ENCODE data around the gene LRMDA.

Gene LRMDA

DNA sequence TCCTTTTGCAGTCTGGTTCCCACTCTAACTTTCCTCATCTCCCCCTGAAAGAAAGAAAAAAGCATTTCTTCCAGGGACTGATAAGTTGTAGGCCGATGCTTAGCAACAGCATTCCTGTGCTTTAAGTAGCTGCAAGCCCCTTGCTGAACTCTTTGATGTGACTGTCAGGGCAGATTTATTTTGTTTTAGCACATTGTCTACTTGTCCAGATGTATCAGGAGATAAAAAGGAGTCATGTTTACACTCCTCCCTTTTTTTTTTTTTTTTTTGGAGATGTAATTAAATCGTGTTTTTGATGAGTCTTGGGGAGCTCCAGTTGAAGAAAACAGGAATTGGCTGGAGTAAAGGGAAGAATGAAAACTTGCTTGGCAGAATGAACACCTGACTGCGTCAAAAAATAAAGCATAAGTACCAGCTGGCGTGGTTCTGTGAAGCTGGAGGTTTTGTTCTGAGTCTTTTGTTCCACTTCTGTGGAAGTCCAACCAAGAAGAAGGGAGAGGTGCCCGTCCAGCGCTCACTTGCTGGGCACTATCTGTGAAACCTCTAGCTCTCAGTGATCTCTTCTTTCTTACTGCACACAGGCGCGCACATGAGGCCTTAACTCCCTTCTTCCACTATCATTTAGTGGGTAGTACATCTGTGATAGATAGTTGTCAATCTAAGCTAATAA, 871.7 kb downstream of the LRMDA start:
- DNase-seq, result no peak

GRCh38 chr10:76303682-76304316, 872.4 kb downstream of the LRMDA start:
- DNase-seq, result peak in 2 of 6 experiments; percentile 14 to 24

GRCh38 chr10:76305930-76306615, 874.6 kb downstream of the LRMDA start:
- no peak for DNase-seq

DNA sequence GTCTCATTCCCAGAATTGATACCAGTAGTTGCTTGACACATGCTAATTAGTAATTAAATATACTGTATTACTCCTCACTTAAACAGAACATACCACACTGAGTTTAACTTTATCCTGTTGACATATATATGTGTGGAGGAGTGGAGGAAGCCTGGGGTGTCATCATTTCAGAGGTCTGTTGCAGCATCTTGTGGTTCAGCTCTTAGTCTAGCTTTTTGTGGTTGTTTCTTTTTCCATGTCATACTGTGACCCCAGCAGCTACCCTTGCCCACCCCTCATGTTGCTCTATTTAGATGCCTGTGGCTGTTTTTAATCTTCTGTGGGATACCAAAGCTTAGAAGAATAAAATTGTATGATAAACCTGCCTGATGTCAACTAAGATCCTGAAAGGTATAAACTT, 875.4 kb downstream of the LRMDA start:
- DNase-seq, result no peak

- no peak for DNase-seq
Observed at GRCh38 chr10:76309070-76309469, 877.6 kb downstream of the LRMDA start.

- DNase-seq, result no peak
Observed at GRCh38 chr10:76309741-76310587, 878.5 kb downstream of the LRMDA start.

- DNase-seq, result no peak
Observed at GRCh38 chr10:76310588-76311080, 879.2 kb downstream of the LRMDA start.

- no peak for DNase-seq
Observed at GRCh38 chr10:76311752-76312636, 880.6 kb downstream of the LRMDA start.

- DNase-seq, result no peak
Observed at GRCh38 chr10:76315240-76315639, 883.8 kb downstream of the LRMDA start.

DNA sequence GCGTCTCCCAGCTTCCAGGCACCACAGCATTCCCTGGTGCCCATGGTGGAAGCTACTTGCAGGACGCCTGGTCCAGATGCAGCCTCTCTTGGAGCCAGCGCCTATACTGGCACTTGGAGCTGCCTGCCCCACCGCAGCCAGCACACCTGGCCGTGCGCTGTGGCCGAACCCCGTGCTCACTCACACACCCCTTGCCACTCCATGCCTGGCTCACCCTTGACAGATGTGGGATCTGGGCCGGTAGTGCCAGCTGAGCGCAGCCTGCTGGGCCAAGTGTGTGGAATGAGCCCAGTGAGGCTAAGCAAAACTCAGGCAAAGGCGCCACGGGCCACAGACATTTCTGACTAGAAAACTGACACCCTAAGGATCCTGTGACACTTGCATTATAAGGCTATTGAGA, 884.8 kb downstream of the LRMDA start:
- no peak for DNase-seq

DNA sequence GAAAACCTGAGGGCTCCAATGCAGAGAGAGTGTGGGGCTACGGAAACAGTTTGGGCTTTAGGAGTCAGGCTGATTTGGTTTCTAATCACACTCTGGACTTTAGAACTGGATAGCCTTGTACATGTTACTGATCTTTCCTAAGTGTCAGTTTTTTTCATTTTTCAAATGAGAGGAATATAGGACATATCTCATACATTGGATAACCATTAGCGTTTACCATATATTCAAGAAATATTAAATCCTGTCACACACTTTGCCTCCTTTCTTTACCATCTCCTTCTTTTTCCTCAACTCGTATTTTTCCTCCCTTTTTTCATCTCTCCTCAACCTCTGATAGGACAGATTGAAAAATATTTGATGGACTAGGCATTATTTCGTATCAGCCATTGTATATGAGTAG, 885.7 kb downstream of the LRMDA start:
- DNase-seq, result no peak

DNA sequence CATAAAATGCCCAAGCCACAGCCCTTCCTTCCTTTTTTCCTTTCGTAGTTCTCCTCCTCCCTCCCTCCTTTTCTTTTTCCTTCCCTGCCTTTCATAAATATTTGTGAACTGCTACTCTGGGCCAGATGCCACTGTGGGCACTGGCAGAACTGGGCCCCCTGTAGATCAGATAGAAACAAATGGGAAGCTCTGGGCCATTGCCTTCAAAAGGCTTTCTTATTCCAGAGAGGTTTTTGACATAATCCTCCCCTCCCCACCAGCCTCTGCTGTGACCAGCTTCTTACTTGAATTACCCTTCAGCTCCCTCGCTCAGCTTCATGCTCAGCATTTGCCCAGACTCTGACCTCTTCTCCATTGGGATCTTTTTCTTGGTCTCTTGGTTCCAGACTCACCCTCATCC, 886.8 kb downstream of the LRMDA start:
- no peak for DNase-seq

- no peak for DNase-seq
Observed at GRCh38 chr10:76319661-76320060, 888.2 kb downstream of the LRMDA start.

DNA sequence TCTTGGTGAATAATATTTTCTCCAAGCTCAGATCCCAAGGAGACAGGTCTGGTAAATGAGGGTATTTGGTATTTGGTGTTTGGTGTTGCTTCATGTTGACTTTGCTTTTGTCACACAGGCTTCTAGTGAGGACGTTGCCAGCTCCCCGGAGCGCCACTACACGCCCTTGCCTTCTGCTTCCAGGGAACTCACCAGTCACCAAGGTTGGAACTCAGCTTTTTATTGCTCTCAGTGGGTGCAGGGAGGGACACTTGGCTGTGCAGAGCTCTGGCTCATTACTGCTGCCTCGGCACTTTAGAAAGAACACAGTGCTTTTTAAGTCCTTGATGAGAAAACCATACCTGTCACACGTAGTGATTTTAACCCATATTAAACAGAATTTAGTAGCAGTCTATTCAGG, 892.9 kb downstream of the LRMDA start:
- DNase-seq, result no peak

DNA sequence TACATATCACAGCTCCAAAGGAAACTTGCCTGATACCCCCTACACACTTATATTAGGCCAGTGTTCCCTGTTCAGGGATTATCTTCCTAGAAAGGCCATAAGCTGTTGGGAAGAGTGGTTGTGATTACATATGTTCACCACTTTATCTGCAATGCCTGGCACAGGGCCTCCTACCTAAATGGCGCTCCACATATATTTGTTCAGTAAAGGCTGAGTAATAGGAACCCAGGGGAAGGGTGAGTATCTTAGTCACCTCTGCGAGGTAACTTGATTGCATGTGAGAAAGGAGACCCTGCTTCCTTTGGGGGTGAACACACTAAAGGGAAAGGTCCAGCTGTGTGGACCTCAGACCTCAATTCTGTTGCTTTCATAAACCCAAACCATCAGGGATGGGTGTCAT, 896.0 kb downstream of the LRMDA start:
- no peak for DNase-seq

DNA sequence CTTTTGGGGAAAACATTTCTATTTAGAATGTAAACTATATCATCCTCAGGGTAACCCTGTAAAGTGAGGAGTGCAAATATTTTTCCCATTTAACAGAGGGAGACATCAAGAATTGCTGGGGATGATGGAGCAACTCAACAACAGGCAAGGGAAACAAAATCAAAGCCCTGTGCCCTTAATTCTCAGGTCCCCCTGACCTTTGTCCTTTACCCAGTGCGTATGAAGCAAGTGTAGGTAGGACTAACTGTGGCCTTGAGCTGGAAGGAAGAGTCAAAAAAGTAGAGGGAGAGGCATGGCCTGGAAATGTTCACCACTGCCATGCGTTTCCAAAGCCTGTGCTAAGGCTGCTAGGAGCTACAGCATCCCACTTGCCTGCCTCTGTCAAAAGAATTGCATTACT, 896.9 kb downstream of the LRMDA start:
- DNase-seq, result no peak

- DNase-seq, result no peak
Observed at GRCh38 chr10:76329891-76330575, 898.6 kb downstream of the LRMDA start.

- no peak for DNase-seq
Observed at GRCh38 chr10:76331742-76332141, 900.3 kb downstream of the LRMDA start.

DNA sequence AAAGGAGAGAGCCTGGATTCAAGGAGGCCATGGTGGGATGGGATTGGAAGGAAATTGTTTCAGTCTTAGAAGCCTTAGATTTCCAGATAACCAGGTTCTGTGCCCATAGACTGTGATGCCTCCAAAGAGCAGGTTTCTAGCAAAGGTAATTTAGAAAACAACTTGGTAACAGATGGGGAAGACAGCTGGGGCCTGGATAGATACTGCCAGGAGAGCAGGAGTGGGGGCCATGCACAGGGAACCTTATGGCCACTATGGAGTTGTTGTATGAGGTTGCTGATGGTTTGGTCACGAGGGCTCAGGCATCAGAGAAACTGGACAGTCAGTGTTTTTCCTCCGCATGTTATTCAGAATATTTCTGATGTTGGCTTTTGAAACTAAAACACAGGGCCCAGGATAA, 901.9 kb downstream of the LRMDA start:
- DNase-seq, result no peak

GRCh38 chr10:76333796-76334195, 902.4 kb downstream of the LRMDA start:
- no peak for DNase-seq

GRCh38 chr10:76334255-76334654, 902.8 kb downstream of the LRMDA start:
- no peak for DNase-seq

Data from stimulated activated naive CD4-positive, alpha-beta T cell (primary cell).